IMR-90 (cell line): Measurements from ENCODE around the gene CFH. TPM values are rescaled to one million over a fixed set of nuclear protein-coding genes. Genes with fewer than 3 reads are reported as not detected.
"Not testable (repeated sequence)": the region's sequence is repeated elsewhere in the genome, so short reads cannot be mapped to it uniquely, and the experiment has no call there.

Source experiments
- ATAC-seq: fragments of 200-7000 bp; cut with Tn5 transposase; 2 replicates; pipeline ENCODE4 v1.9.1; 2020; ENCODE audit warnings: low read depth, mild to moderate bottlenecking, moderate library complexity
- BruUV-seq: library from RNA; stranded (reverse); fragments of 400-500 nt; replicated peaks from 2 replicates; lab custom pipeline; 2021; lab: Mats Ljungman, UMichigan
- CTCF ChIA-PET: fragments of 300-600 bp; formaldehyde crosslinking; extraction: SDS; loops from one replicate; lab custom pipeline; 2021; ENCODE audit warnings: antibody characterized with exemption; lab: Yijun Ruan, JAX
- POLR2A ChIA-PET: fragments of 300-600 bp; sonication (Branson Sonifier 250); formaldehyde crosslinking; loops from one replicate; lab custom pipeline; 2022; ENCODE audit warnings: antibody characterized with exemption; ENCODE audit not compliant: unreplicated experiment; lab: Charles Lee
- DNase-seq: peaks from one replicate; pipeline ENCODE4 v3.0.0; 2013
- H2AFZ ChIP-seq: replicated peaks from 2 replicates; pipeline ENCODE3; 2013; ENCODE audit warnings: low read length, mild to moderate bottlenecking; ENCODE audit not compliant: poor library complexity
- H2AK5ac ChIP-seq: 2 replicates; pipeline ENCODE4 v1.6.1; 2013; ENCODE audit warnings: low read depth, low read length, inconsistent platforms
- H2AK9ac ChIP-seq: replicated peaks from 2 replicates; pipeline ENCODE3; 2013; ENCODE audit warnings: mild to moderate bottlenecking, low read depth, low read length, moderate library complexity; ENCODE audit not compliant: poor library complexity
- H2BK120ac ChIP-seq: 2 replicates; pipeline ENCODE4 v1.6.1; 2013; ENCODE audit warnings: low read depth, low read length, inconsistent platforms
- H2BK15ac ChIP-seq: 3 replicates; pipeline ENCODE4 v1.6.1; 2013; ENCODE audit warnings: low read depth, low read length, inconsistent platforms
- H2BK20ac ChIP-seq: 2 replicates; pipeline ENCODE4 v1.6.1; 2013; ENCODE audit warnings: low read depth, mild to moderate bottlenecking, inconsistent platforms, low read length, moderate library complexity
- H2BK5ac ChIP-seq: 2 replicates; pipeline ENCODE4 v1.6.1; 2013; ENCODE audit warnings: mild to moderate bottlenecking, low read depth, low read length, inconsistent platforms; ENCODE audit not compliant: poor library complexity, severe bottlenecking
- H3K14ac ChIP-seq: replicated peaks from 2 replicates; pipeline ENCODE4 v1.6.1; 2013; ENCODE audit warnings: low read depth, low read length, inconsistent platforms
- H3K18ac ChIP-seq: 2 replicates; pipeline ENCODE4 v1.6.1; 2013; ENCODE audit warnings: low read depth, low read length, control low read depth
- H3K23ac ChIP-seq: 2 replicates; pipeline ENCODE4 v1.6.1; 2013; ENCODE audit warnings: low read depth, low read length, inconsistent platforms
- H3K27ac ChIP-seq: 2 replicates; pipeline ENCODE4 v1.5.1; 2013; ENCODE audit warnings: mild to moderate bottlenecking, control low read depth, low read length; ENCODE audit not compliant: insufficient read depth
- H3K27me3 ChIP-seq: 2 replicates; pipeline ENCODE4 v1.6.1; 2013; ENCODE audit warnings: low read length; ENCODE audit not compliant: control insufficient read depth, insufficient read depth
- H3K36me3 ChIP-seq: 2 replicates; pipeline ENCODE4 v1.6.1; 2013; ENCODE audit warnings: low read length, mixed read lengths; ENCODE audit not compliant: control insufficient read depth, insufficient read depth
- H3K4ac ChIP-seq: 2 replicates; pipeline ENCODE4 v1.6.1; 2013; ENCODE audit warnings: low read depth, low read length, inconsistent platforms
- H3K4me1 ChIP-seq: 2 replicates; pipeline ENCODE4 v1.6.1; 2013; ENCODE audit warnings: low read length, mixed read lengths; ENCODE audit not compliant: control insufficient read depth, insufficient read depth
- H3K4me2 ChIP-seq: 2 replicates; pipeline ENCODE4 v1.6.1; 2013; ENCODE audit warnings: low read depth, mild to moderate bottlenecking, control low read depth, low read length, moderate library complexity
- H3K4me3 ChIP-seq: 2 replicates; pipeline ENCODE4 v1.5.1; 2013; ENCODE audit warnings: low read depth, mild to moderate bottlenecking, control low read depth, low read length, moderate library complexity; ENCODE audit not compliant: insufficient read depth
- H3K56ac ChIP-seq: 2 replicates; pipeline ENCODE4 v1.6.1; 2013; ENCODE audit warnings: low read length, inconsistent platforms; ENCODE audit not compliant: insufficient read depth; ENCODE audit errors: extremely low read depth
- H3K79me1 ChIP-seq, 2 experiments: 2 replicates each; pipeline ENCODE4 v1.6.1; 2013; ENCODE audit warnings: low read length in 2 of 2, inconsistent platforms in 1 of 2, low read depth in 1 of 2
- H3K9ac ChIP-seq: 2 replicates; pipeline ENCODE4 v1.6.1; 2013; ENCODE audit warnings: low read depth, low read length, control low read depth
- H3K9me1 ChIP-seq: 2 replicates; pipeline ENCODE4 v1.6.1; 2013; ENCODE audit warnings: low read length, inconsistent platforms; ENCODE audit not compliant: insufficient read depth
- H3K9me3 ChIP-seq: 2 replicates; pipeline ENCODE4 v1.6.1; 2013; ENCODE audit warnings: low read length; ENCODE audit not compliant: control insufficient read depth, insufficient read depth
- H4K20me1 ChIP-seq: 2 replicates; pipeline ENCODE4 v1.6.1; 2013; ENCODE audit warnings: low read length, inconsistent platforms; ENCODE audit not compliant: insufficient read depth
- H4K5ac ChIP-seq: 2 replicates; pipeline ENCODE4 v1.6.1; 2013; ENCODE audit warnings: mild to moderate bottlenecking, low read depth, low read length, control low read depth
- H4K8ac ChIP-seq, 2 experiments: 2 replicates each; pipeline ENCODE4 v1.6.1; 2013; ENCODE audit warnings: low read depth in 2 of 2, low read length in 2 of 2, control low read depth in 1 of 2, inconsistent platforms in 1 of 2
- H4K91ac ChIP-seq: 2 replicates; pipeline ENCODE4 v1.6.1; 2013; ENCODE audit warnings: low read depth, low read length, inconsistent platforms; ENCODE audit not compliant: insufficient read depth
- WGBS, 2 experiments: methylation state at CpG; one replicate each; pipeline versions ENCODE4 v1.1.5 to v1.1.7; 2013; ENCODE audit warnings: missing lambda C conversion rate in 2 of 2; ENCODE audit not compliant: insufficient read length in 1 of 2; ENCODE audit errors: extremely low coverage in 2 of 2; 5-methylcytosine and 5-hydroxymethylcytosine counted together
- dilution Hi-C: fragments of 300-500 bp; cut with HindIII; formaldehyde crosslinking; loops from one replicate; pipeline ENCODE4 v1.14.3; 2018; ENCODE audit warnings: low sequenced_read_pairs; ENCODE audit not compliant: unreplicated experiment
- in situ Hi-C: fragments of 300-500 bp; cut with MboI; formaldehyde crosslinking; loops from 3 replicates; pipeline ENCODE4 v1.14.3; 2019; ENCODE audit warnings: low sequenced_read_pairs, inconsistent platforms, mixed read lengths
- intact Hi-C: fragments of 100-400 bp; cut with micrococcal nuclease; formaldehyde crosslinking; loops from 2 replicates; pipeline ENCODE4 v1.10.0; 2022
- polyA plus RNA-seq, 3 experiments: library from polyadenylated mRNA; depleted of rRNA; stranded (reverse); fragments of >200 nt; gene quantifications; 2 replicates each; pipeline ENCODE4 v1.2.3, GENCODE V29; 2012; ENCODE audit warnings: low replicate concordance in 1 of 3
- total RNA-seq: library from RNA; depleted of rRNA; stranded (reverse); fragments of >200 nt; gene quantifications from 2 replicates; pipeline ENCODE4 v1.2.3, GENCODE V29; 2012

Gene CFH
- total and polyA plus RNA-seq, 2 of the 4 experiments (the other 2 are of a cell fraction), result 6.3 to 12.1 TPM

GRCh38 chr1:196791252-196791651 lies 139.4 kb downstream of the CFH start:
- DNase-seq, H3K9me3 ChIP-seq, H2BK120ac ChIP-seq, H3K79me1 ChIP-seq, H3K9ac ChIP-seq, H3K27me3 ChIP-seq, H4K20me1 ChIP-seq, POLR2A ChIA-PET, H2AFZ ChIP-seq, H3K27ac ChIP-seq, H3K56ac ChIP-seq, H3K4ac ChIP-seq, H2AK5ac ChIP-seq, dilution Hi-C loops, ATAC-seq, intact Hi-C loops, H2BK5ac ChIP-seq, in situ Hi-C loops, H3K14ac ChIP-seq, H4K91ac ChIP-seq, BruUV-seq, H3K18ac ChIP-seq, H4K8ac ChIP-seq, H2AK9ac ChIP-seq, CTCF ChIA-PET, H3K9me1 ChIP-seq, H3K4me1 ChIP-seq, H2BK20ac ChIP-seq, H2BK15ac ChIP-seq, H3K36me3 ChIP-seq, H4K5ac ChIP-seq, H3K23ac ChIP-seq, H3K4me3 ChIP-seq, H3K4me2 ChIP-seq: not testable (repeated sequence)
- no CpG with 5 or more reads among the region's 1 CpG for WGBS, 2 experiments

GRCh38 chr1:196794103-196794502 lies 142.3 kb downstream of the CFH start:
- H3K14ac ChIP-seq, dilution Hi-C loops, H3K36me3 ChIP-seq, H3K27me3 ChIP-seq, H4K91ac ChIP-seq, H4K20me1 ChIP-seq, H3K9me3 ChIP-seq, H3K23ac ChIP-seq, H3K79me1 ChIP-seq, in situ Hi-C loops, ATAC-seq, H3K9ac ChIP-seq, intact Hi-C loops, H4K8ac ChIP-seq, CTCF ChIA-PET, H2BK120ac ChIP-seq, H2BK5ac ChIP-seq, H2AK9ac ChIP-seq, H3K18ac ChIP-seq, H3K4me1 ChIP-seq, H4K5ac ChIP-seq, H2BK20ac ChIP-seq, H3K4me2 ChIP-seq, BruUV-seq, H3K56ac ChIP-seq, H3K4ac ChIP-seq, H2BK15ac ChIP-seq, H2AK5ac ChIP-seq, H3K27ac ChIP-seq, H3K4me3 ChIP-seq, H3K9me1 ChIP-seq, POLR2A ChIA-PET, DNase-seq, H2AFZ ChIP-seq: not testable (repeated sequence)
- WGBS, 2 experiments, result no CpG with 5 or more reads among the region's 4 CpGs
